ENCODE measurements around the gene PCTP. TPM values are rescaled to one million over a fixed set of nuclear protein-coding genes. Genes with fewer than 3 reads are reported as not detected.

Gene PCTP
- total and polyA plus RNA-seq, 8 donors: 4.7 to 69.2 (median 22.6) TPM

DNA sequence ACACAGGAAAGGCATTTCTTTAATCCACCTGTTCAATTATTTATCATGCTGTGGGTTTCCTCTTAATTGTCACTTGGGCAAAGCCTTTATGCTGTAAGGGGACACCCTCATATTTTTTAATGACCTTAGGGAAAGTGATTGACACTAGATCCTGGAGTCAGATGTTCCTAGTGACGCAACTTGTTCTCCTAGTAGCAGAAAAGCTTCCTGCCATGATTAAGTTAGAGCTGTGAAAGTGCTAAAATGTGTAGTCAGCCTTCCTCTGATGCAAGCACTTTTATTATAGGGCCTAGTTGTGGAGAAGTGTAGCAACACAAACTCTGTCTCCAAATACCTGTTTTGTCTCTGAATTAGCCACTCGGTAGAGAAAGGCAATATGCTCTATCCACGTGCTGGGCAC, 40.4 kb upstream of the PCTP start:
- no peak for DNase-seq
- Histone ChIP-seq H3K4me3 (no peak overlapping the region), H3K27ac (peak overlapping the region in 4 of 5 donors; percentile 38 to 82 (median 52)), H3K36me3 (no peaks in the 10 kb centered on the region), H3K27me3 (no peaks in the 10 kb centered on the region), H3K4me1 (peaks cover 0 to 33% (median 18%) of the 10 kb centered on the region in 4 donors), H3K9me3 (no peaks in the 10 kb centered on the region)
- 62 to 85% (median 71%) methylated on average over 3 of the region's 3 CpGs for WGBS, 5 donors
- peak; percentile 46 to 88 (median 68) for TF ChIP-seq POLR2AphosphoS5 (IDR thresholded peaks at IDR 0.05)
- TF ChIP-seq, protein P1, sequence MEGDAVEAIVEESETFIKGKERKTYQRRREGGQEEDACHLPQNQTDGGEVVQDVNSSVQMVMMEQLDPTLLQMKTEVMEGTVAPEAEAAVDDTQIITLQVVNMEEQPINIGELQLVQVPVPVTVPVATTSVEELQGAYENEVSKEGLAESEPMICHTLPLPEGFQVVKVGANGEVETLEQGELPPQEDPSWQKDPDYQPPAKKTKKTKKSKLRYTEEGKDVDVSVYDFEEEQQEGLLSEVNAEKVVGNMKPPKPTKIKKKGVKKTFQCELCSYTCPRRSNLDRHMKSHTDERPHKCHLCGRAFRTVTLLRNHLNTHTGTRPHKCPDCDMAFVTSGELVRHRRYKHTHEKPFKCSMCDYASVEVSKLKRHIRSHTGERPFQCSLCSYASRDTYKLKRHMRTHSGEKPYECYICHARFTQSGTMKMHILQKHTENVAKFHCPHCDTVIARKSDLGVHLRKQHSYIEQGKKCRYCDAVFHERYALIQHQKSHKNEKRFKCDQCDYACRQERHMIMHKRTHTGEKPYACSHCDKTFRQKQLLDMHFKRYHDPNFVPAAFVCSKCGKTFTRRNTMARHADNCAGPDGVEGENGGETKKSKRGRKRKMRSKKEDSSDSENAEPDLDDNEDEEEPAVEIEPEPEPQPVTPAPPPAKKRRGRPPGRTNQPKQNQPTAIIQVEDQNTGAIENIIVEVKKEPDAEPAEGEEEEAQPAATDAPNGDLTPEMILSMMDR (IDR thresholded peaks at IDR 0.05): no peak
- intact Hi-C loops (cut with DNase I; ENCODE audit: low total_unique reads): no loop called here

DNA sequence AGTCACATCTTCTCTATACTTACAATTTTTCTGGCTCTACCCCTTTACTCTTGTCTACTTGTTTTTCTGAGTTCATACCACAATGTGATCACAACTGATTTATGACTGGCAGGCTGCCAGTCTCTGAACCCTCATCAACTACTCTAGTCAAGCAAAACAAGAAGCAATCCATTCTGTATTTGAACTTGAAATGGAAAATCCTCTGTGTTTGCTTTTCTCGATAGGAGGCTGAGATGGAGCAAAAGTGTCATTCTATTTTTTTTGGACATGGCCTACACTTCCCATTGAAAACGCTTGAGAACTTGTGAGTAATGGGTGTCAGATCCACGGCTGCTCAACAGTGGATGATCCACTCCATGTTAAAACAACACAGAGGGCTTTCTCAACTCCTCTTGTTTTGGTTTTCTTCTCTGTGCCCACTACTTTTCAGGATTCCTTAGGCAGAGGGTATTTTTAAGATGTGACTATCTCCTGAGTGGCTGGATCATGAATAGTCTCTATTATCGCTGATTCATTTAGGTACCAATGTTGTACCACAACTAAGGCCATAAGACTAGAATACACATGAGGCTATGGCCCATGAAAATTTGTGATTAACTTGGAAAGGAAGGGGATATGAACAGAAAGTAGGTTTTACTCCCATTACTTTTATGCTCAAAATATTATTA, 39.9 kb upstream of the PCTP start:
- Histone ChIP-seq H3K4me3 (no peak overlapping the region), H3K27me3 (no peaks in the 10 kb centered on the region), H3K4me1 (peaks cover 0 to 33% (median 15%) of the 10 kb centered on the region in 4 donors), H3K27ac (peak overlapping the region in 4 of 5 donors; percentile 38 to 82 (median 52)), H3K9me3 (no peaks in the 10 kb centered on the region), H3K36me3 (no peaks in the 10 kb centered on the region)
- DNase-seq: no peak
- WGBS, 5 donors: 49 to 70% (median 67%) methylated on average over 4 of the region's 4 CpGs
- TF ChIP-seq POLR2A (IDR thresholded peaks at IDR 0.05) (no peak), POLR2AphosphoS5 (IDR thresholded peaks at IDR 0.05) (no peak), EP300 (IDR thresholded peaks at IDR 0.05) (no peak)
- TF ChIP-seq, protein P1 (IDR thresholded peaks at IDR 0.05): no peak
- intact Hi-C loops (cut with DNase I; ENCODE audit: low total_unique reads): no loop called here

DNA sequence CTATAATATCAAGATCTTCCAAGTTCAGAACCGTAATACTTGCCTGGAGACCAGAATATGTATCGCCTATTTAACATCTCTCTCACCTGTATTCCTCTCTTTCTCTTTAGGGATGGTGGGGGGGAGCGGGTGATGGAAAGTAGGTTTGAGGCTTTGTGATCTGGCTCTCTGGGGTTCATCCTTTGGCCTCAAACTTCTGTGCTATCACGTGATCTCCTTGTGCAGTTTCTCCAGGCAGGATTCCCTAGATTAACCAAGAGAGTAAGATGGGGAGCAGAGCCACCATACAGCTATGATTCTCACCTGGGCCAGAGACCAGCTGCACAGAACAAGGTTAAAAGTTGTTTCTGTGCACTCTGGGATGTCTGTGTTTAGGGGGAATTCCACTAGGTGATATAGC, 33.4 kb upstream of the PCTP start:
- Histone ChIP-seq H3K4me3 (no peak overlapping the region), H3K4me1 (peaks cover 0 to 16% (median 7%) of the 10 kb centered on the region in 4 donors), H3K27me3 (peaks cover 0 to 10% (median 0%) of the 10 kb centered on the region in 3 donors), H3K9me3 (no peaks in the 10 kb centered on the region), H3K36me3 (peaks cover 0 to 7% (median 3%) of the 10 kb centered on the region in 4 donors), H3K27ac (no peak overlapping the region)
- no peak for DNase-seq
- 85 to 91% (median 90%) methylated on average over 4 of the region's 4 CpGs for WGBS, 5 donors
- intact Hi-C loops (cut with DNase I; ENCODE audit: low total_unique reads): no loop called here
- no peak for TF ChIP-seq POLR2A (IDR thresholded peaks at IDR 0.05)
- TF ChIP-seq, protein P1 (IDR thresholded peaks at IDR 0.05): no peak
- no peak for TF ChIP-seq POLR2AphosphoS5 (IDR thresholded peaks at IDR 0.05)
- no peak for TF ChIP-seq EP300 (IDR thresholded peaks at IDR 0.05)

DNA sequence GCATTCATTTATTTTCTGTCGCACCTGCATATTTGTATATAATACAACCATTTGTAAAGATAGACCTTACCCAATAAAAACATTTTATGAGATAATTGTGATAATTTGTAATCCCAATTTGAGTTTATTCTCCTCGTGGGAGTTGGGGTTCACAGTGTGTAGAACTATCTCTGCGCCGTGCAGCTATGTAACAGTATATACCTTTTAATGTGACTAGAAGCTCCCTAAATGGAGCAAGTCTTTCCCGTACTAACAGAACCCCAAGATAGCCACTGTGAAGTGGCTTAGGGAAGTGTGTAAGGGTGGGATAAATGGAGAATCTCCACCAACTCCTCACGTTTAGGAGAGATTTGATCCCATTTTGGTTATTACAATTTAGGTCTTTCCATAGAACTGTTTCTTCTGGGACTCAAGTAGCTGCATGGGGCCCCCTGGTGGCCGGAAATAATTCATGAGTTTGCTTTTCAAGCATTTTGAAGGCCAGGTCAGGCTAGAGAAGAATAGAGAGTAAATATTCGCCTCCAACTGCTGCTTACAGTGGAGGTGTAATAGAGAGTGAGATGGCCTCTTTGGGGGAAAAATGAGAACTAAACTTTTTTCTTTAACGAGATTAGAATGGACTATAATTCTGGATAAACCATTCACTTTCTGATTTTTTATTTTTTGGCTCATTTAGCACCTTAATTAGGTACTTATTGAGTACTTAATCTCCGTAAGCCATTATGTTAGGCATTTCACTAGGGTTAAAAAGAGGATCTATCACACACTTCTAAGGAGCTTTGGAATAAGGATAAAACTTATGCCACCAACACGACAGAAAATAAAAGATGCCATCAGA, 32.7 kb upstream of the PCTP start:
- Histone ChIP-seq H3K4me1 (peaks cover 0 to 19% (median 8%) of the 10 kb centered on the region in 4 donors), H3K36me3 (peaks cover 0 to 7% (median 3%) of the 10 kb centered on the region in 4 donors), H3K9me3 (no peaks in the 10 kb centered on the region), H3K27ac (peak overlapping the region in 2 of 5 donors; percentile 35 to 38), H3K4me3 (no peak overlapping the region), H3K27me3 (peaks cover 0 to 10% (median 0%) of the 10 kb centered on the region in 3 donors)
- intact Hi-C loops (cut with DNase I; ENCODE audit: low total_unique reads): no loop called here
- peak; percentile 81 to 90 for DNase-seq
- 47 to 52% (median 51%) methylated on average over 11 of the region's 11 CpGs for WGBS, 5 donors
- no peak for TF ChIP-seq EP300 (IDR thresholded peaks at IDR 0.05)
- TF ChIP-seq, protein P1 (IDR thresholded peaks at IDR 0.05): peak in 5 of 7 experiments; percentile 32 to 72 (median 49)

All from stomach (tissue), 9 donors.